HG03520 (cell line): Measurements from ENCODE around the gene ASTN2.
"Not testable (repeated sequence)": the region's sequence is repeated elsewhere in the genome, so short reads cannot be mapped to it uniquely, and the experiment has no call there.

Experiments
- ATAC-seq: cut with Tn5 transposase; IDR thresholded peaks from one replicate; pipeline ENCODE4 v1.9.1; 2021; ENCODE audit warnings: mild to moderate bottlenecking, moderate library complexity; ENCODE audit not compliant: unreplicated experiment

ASTN2 gene

GRCh38 chr9:116899337-116900006, 515.4 kb downstream of the ASTN2 start:
- ATAC-seq: no peak

- ATAC-seq: not testable (repeated sequence)
Observed at GRCh38 chr9:116898131-116898530, 516.7 kb downstream of the ASTN2 start.

GRCh38 chr9:116897201-116897600, 517.7 kb downstream of the ASTN2 start:
- no peak for ATAC-seq

GRCh38 chr9:116895961-116896360, 518.9 kb downstream of the ASTN2 start:
- no peak for ATAC-seq

- ATAC-seq: no peak
Observed at GRCh38 chr9:116891424-116891823, 523.4 kb downstream of the ASTN2 start.

- not testable (repeated sequence) for ATAC-seq
Observed at GRCh38 chr9:116888476-116888875, 526.4 kb downstream of the ASTN2 start.

- ATAC-seq: no peak
Observed at GRCh38 chr9:116888066-116888465, 526.8 kb downstream of the ASTN2 start.

GRCh38 chr9:116883676-116884075, 531.2 kb downstream of the ASTN2 start:
- ATAC-seq: no peak

- ATAC-seq: no peak
Observed at GRCh38 chr9:116877072-116877471, 537.8 kb downstream of the ASTN2 start.

GRCh38 chr9:116875576-116875975, 539.3 kb downstream of the ASTN2 start:
- no peak for ATAC-seq

- ATAC-seq: no peak
Observed at GRCh38 chr9:116873937-116874914, 540.6 kb downstream of the ASTN2 start.

GRCh38 chr9:116873491-116873890, 541.4 kb downstream of the ASTN2 start:
- ATAC-seq: no peak

GRCh38 chr9:116870566-116870965, 544.3 kb downstream of the ASTN2 start:
- ATAC-seq: no peak

GRCh38 chr9:116868201-116868600, 546.7 kb downstream of the ASTN2 start:
- ATAC-seq: peak; percentile 68

GRCh38 chr9:116861321-116861720, 553.5 kb downstream of the ASTN2 start:
- ATAC-seq: no peak

- no peak for ATAC-seq
Observed at GRCh38 chr9:116860509-116861120, 554.2 kb downstream of the ASTN2 start.

GRCh38 chr9:116859763-116860162, 555.1 kb downstream of the ASTN2 start:
- ATAC-seq: no peak

GRCh38 chr9:116857321-116857720, 557.5 kb downstream of the ASTN2 start:
- no peak for ATAC-seq

GRCh38 chr9:116855881-116856662, 558.8 kb downstream of the ASTN2 start:
- ATAC-seq: no peak

- no peak for ATAC-seq
Observed at GRCh38 chr9:116849721-116850120, 565.1 kb downstream of the ASTN2 start.

GRCh38 chr9:116844621-116845020, 570.2 kb downstream of the ASTN2 start:
- no peak for ATAC-seq
